AG04450 (cell line): ENCODE results near the gene FCRL6. TPM values are rescaled to one million over a fixed set of nuclear protein-coding genes. Genes with fewer than 3 reads are reported as not detected.

Experiments used
- CTCF ChIA-PET: fragments of 300-600, 350-600 bp; formaldehyde crosslinking; extraction: SDS; loops from one replicate; lab custom pipeline; 2022; ENCODE audit warnings: antibody characterized with exemption, inconsistent platforms; lab: Charles Lee
- POLR2A ChIA-PET: fragments of 350-600 bp; formaldehyde crosslinking; extraction: SDS; loops from one replicate; lab custom pipeline; 2021; ENCODE audit warnings: antibody characterized with exemption, inconsistent platforms; lab: Yijun Ruan, JAX
- DNase-seq: peaks from one replicate; pipeline ENCODE4 v3.0.0-alpha.2; 2011; ENCODE audit warnings: low read depth, low spot score
- H3K27ac ChIP-seq: one replicate; pipeline ENCODE4 v1.5.1; 2012; ENCODE audit warnings: low read depth, low read length, control low read depth
- H3K27me3 ChIP-seq: one replicate; pipeline ENCODE4 v1.6.0; 2012; ENCODE audit warnings: low read length; ENCODE audit not compliant: control insufficient read depth, insufficient read depth
- H3K4me3 ChIP-seq: 2 replicates; pipeline ENCODE4 v1.5.1; 2011; ENCODE audit warnings: mild to moderate bottlenecking, low read depth, low read length, control low read depth
- H3K9me3 ChIP-seq: 2 replicates; pipeline ENCODE4 v1.5.1; 2012; ENCODE audit warnings: low read length; ENCODE audit not compliant: control insufficient read depth, insufficient read depth
- CTCF ChIP-seq: IDR thresholded peaks from 2 replicates; pipeline ENCODE4 v1.5.1; 2011; ENCODE audit warnings: low read depth, low read length, control low read depth, inconsistent platforms
- polyA plus RNA-seq: library from polyadenylated mRNA; depleted of rRNA; stranded (reverse); fragments of >200 nt; gene quantifications from 2 replicates; pipeline ENCODE4 v1.2.3, GENCODE V29; 2011

The FCRL6 gene
- polyA plus RNA-seq, 1 experiment, result not detected

- H3K9me3 ChIP-seq, result no peaks in the 10 kb centered on the region
- POLR2A ChIA-PET, result no interaction called here
- DNase-seq, result no peak
These were observed 36.6 kb downstream of the FCRL6 start for GRCh38 chr1:159838715-159839114.

GRCh38 chr1:159839116-159839849, 37.1 kb downstream of the FCRL6 start:
- POLR2A ChIA-PET, result no interaction called here
- TF ChIP-seq CTCF, result no peak
- Histone ChIP-seq H3K27ac (no peak overlapping the region), H3K9me3 (no peaks in the 10 kb centered on the region), H3K4me3 (no peak overlapping the region), H3K27me3 (no peaks in the 10 kb centered on the region)
- DNase-seq, result no peak
- CTCF ChIA-PET, result interaction anchor here (1.2 to 1.4 kb wide), 2 partner anchors 41 to 168 kb away, joined by 4 to 6 read pairs; no protein-coding TSS in a partner anchor

More at GRCh38 chr1:159838715-159839114, 36.6 kb downstream of the FCRL6 start:
- H3K27ac ChIP-seq, result no peak overlapping the region
- H3K27me3 ChIP-seq, result no peaks in the 10 kb centered on the region
- no peak for TF ChIP-seq CTCF
- CTCF ChIA-PET, result interaction anchor here (1.4 kb wide), 1 partner anchor 40 kb away, joined by 6 read pairs; no protein-coding TSS in a partner anchor
- H3K4me3 ChIP-seq, result no peak overlapping the region

GRCh38 chr1:159841749-159842148, 39.6 kb downstream of the FCRL6 start:
- DNase-seq, result no peak
- Histone ChIP-seq H3K27ac (no peak overlapping the region), H3K9me3 (no peaks in the 10 kb centered on the region), H3K27me3 (no peaks in the 10 kb centered on the region), H3K4me3 (no peak overlapping the region)
- POLR2A ChIA-PET, result interaction anchor here (0.6 kb wide), 1 partner anchor 21 kb away, joined by 3 read pairs; the partner anchor contains the start of gene VSIG8
- no peak for TF ChIP-seq CTCF
- CTCF ChIA-PET, result interaction anchor here (0.7 to 2.4 kb wide), 5 partner anchors 11 to 51 kb away, joined by 3 to 6 read pairs (median 4); no protein-coding TSS in a partner anchor

- H3K4me3 ChIP-seq, result no peak overlapping the region
- H3K9me3 ChIP-seq, result no peaks in the 10 kb centered on the region
- POLR2A ChIA-PET, result no interaction called here
- no peaks in the 10 kb centered on the region for H3K27me3 ChIP-seq
- no peak for DNase-seq
- no peak overlapping the region for H3K27ac ChIP-seq
- no peak for TF ChIP-seq CTCF
- CTCF ChIA-PET, result interaction anchor here (0.7 to 1.1 kb wide), 2 partner anchors 44 to 164 kb away, joined by 3 read pairs; no protein-coding TSS in a partner anchor
These were observed 41.3 kb downstream of the FCRL6 start for GRCh38 chr1:159843459-159843858.
